ENCODE results near the gene USP10.

GRCh38 chr16:84728853-84729424, 29.1 kb downstream of the USP10 start:
- no peak for TF ChIP-seq BCL11B (tag by site-specific recombination; IDR thresholded peaks at IDR 0.05; ENCODE audit: low read depth)
- TF ChIP-seq CTCF (tag by site-specific recombination; IDR thresholded peaks at IDR 0.05), result no peak
- TF ChIP-seq ZNF335 (tag by site-specific recombination; conservative IDR thresholded peaks at IDR 0.05), result no peak

Data from HEK293 (cell line).